Activated CD8-positive, alpha-beta memory T cell treated with anti-CD3 and anti-CD28 coated beads for 36 hours (primary cell): ENCODE results near the gene QRFPR. TPM values are rescaled to one million over a fixed set of nuclear protein-coding genes. Genes with fewer than 3 reads are reported as not detected.

Experiments
- CTCF ChIA-PET: fragments of 350-600 bp; sonication (Branson Sonifier 250); formaldehyde crosslinking; loops from one replicate; lab custom pipeline; 2021; ENCODE audit warnings: antibody characterized with exemption; lab: Charles Lee
- POLR2A ChIA-PET: fragments of 350-600 bp; sonication (Branson Sonifier 250); formaldehyde crosslinking; loops from one replicate; lab custom pipeline; 2021; ENCODE audit warnings: antibody characterized with exemption; lab: Charles Lee
- total RNA-seq, 2 experiments: library from RNA; stranded (reverse); gene quantifications; one replicate each; pipeline ENCODE4 v1.2.3, GENCODE V29; 2021

Gene QRFPR
- total RNA-seq, 2 experiments from 2014 or later, result not detected

- ChIA-PET POLR2A (interaction anchor here (0.5 to 0.6 kb wide), 2 partner anchors 25 to 36 kb away, joined by 3 read pairs; no protein-coding TSS in a partner anchor), CTCF (interaction anchor here (0.9 to 1.3 kb wide), 2 partner anchors 28 to 87 kb away, joined by 3 to 4 read pairs; no protein-coding TSS in a partner anchor)
Observed at GRCh38 chr4:121278811-121279368, 101.9 kb downstream of the QRFPR start.

Other genes starting within 250 kb of the QRFPR start
- 10 to 100 TPM; 16.9 to 18.3 TPM for gene TNIP3, start 216.7 kb downstream of the QRFPR start, total RNA-seq